ENCODE measurements around the gene CDC42EP2.

Gene CDC42EP2, protein sequence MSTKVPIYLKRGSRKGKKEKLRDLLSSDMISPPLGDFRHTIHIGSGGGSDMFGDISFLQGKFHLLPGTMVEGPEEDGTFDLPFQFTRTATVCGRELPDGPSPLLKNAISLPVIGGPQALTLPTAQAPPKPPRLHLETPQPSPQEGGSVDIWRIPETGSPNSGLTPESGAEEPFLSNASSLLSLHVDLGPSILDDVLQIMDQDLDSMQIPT

DNA sequence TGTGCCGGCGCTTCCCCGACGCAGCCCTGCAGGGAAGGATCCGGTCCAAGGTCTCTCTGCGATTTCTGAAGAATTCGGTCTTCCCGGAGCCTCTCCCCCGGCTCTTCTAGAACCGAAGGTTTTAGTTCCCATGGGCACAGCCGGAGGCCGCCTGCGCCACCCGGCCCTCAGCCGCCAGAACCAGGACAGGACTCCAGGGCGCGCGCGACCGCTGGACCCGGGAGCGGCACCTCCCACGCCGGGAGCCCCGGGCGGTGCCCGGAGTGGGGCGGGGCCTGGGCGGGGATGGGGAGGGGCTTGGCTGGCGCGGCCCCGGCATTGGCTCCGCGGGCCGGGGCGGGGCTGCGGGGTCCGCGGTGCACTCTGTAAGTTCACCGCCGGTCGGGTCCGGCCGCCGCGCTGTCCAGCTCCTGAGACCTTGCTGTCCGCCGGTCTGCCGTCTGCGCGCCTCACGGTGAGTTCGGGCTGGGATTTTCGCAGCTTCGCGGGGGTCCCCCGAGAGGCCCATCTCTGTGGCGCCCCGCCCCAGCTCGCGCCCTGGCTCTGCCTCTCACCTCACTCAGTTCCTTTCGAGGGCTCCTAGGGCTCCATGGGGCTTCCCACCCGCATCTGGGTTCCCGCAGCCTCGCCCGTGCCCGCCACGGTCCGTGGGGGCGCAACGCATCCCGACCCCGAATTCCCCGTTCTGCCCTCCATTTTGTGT is at the start of gene CDC42EP2:
Gene CDC42EP2, plus strand, starts transcription at position 366 of the 703 bp plus-strand sequence. CDS start 6,033 bp downstream, outside the sequence.
- DNase-seq = peak; percentile 84
- in situ Hi-C loops (cut with HindIII; ENCODE audit: low pct_ligation_motif_present, low pct_unique_long_range_greater_than_20kb, low sequenced_read_pairs) = no loop called here

DNA sequence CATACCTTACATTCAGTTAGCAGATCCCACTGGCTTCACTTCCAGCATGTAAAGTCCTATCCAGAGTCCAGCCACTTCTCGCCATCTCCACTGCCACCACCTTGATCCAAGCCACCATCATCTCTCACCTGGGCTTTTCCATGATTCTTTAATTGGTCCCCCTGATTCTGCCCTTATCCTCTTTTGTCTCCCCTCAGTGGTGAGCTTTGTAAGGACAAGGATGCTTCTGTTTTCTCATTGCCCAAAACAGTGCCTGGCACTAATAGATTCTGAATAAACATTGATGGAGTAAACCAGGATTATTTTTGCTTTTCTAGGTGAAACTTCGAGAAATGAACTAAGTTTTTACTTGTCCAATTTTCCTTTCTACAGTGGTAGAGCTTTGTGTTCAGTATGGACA is 48.5 kb upstream of the CDC42EP2 start:
- no peak for DNase-seq
- in situ Hi-C loops (cut with HindIII; ENCODE audit: low pct_ligation_motif_present, low pct_unique_long_range_greater_than_20kb, low sequenced_read_pairs) = no loop called here

DNA sequence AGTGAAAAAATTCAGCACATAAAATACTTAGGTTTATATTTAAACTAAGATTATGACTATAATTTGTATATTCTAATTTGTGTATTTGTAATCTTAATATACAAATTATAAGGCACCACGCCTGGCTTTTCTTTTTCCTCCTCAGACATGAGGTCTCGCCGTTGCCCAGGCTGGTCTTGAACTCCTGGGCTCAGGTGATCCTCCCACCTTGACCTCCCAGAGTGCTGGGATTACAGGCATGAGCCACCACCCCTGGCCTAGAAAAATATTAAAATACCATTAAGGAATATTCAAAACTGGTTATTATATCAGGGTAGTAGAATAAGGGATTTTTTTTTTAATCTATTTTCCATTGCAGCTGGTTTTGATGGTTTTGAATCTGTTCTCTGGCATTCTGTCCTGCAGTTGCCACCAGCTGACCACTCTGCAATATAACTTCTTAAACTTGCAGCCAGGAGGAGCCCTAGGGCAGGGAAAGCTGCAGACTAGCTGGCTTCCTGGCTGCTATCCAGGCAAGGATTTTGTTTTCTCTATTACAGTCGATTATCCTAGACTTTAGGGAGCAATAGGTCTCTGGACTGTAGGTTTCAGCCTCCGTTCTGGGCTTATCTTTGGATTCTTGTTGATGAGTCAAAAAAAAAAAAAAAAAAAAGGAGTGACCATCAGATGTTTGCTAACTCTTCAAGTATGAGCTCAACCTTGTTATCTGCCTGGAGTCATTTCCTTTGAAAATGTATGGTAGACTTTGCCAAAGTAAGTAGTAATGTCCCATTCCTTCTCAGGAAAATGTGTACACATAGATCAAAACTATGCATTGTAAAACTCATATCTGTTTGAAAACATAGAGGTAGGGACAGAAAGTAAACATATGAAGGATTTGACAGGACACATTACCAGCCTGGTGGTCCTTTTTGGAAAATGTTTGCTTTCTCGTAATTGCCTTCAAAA is 39.7 kb upstream of the CDC42EP2 start:
- in situ Hi-C loops (cut with HindIII; ENCODE audit: low pct_ligation_motif_present, low pct_unique_long_range_greater_than_20kb, low sequenced_read_pairs) = no loop called here
- DNase-seq = peak; percentile 78

DNA sequence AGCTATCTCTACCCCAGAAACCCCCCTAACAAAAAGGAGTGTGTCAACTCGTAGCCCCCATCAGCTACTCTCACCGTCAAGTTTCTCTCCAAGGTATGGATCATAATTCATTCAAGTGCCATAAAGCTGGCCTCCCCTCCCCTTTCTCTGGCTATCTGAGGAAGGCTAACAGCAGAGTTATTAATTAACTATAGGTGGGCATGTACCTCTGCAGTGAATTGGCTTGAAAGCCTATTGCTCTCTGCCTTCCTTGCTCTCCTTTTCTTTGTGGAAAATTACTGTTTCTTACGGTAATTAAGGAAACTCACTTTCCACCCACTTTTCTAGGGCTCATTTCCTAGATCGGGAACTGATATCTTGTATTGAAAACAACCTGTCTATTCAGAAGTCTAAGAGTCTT is 38.8 kb upstream of the CDC42EP2 start:
- DNase-seq = no peak
- in situ Hi-C loops (cut with HindIII; ENCODE audit: low pct_ligation_motif_present, low pct_unique_long_range_greater_than_20kb, low sequenced_read_pairs) = no loop called here

DNA sequence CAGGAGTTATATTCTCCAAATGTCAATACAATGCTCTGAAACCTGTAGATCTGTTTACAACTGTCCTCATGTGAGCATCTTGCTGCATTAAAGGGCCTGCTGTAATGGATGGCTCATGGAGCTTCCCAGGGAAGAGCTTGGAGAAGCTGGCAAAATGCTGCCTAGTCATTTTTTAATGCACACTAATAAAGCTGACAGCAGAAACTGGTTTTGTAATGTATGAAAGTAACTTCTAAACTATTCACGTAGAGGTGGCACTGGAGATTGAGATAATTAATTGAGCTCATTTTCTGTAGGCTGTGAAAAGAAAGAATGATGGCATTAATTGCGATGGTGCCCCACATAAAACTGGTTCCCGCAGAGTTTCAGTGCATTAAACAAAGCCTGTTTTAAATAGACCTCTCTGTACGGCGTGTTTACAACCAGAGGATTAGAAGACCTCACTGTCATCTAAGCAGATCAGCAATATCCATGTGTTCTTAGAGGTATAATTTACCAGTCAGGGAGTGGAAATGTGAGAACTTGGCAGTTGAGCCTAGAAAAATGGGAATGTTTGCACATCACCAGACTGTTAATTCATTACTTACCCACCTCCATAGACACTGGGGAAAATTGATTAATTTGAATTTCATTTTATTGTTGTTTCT is 36.9 kb upstream of the CDC42EP2 start:
- in situ Hi-C loops (cut with HindIII; ENCODE audit: low pct_ligation_motif_present, low pct_unique_long_range_greater_than_20kb, low sequenced_read_pairs) = no loop called here
- DNase-seq = no peak

DNA sequence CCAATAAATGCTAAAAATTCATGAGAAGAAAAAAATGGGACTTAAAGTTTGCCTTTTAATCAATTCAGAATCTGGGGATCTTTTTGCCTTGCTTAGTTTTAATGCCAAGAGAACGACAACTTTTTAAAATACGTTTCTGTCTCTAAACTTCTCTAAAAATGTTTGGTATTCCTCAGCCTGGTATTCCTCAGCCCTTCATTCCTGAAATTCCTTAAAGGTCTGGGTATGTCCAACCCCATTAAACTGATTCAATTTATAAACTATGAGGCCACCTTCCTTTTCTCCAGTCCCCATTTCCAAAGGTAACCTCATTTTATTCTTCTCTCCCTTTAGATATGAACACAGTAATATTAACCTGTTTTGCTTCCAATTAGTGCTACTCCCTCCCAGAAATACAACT is 36.3 kb upstream of the CDC42EP2 start:
- in situ Hi-C loops (cut with HindIII; ENCODE audit: low pct_ligation_motif_present, low pct_unique_long_range_greater_than_20kb, low sequenced_read_pairs) = no loop called here
- DNase-seq = peak; percentile 50

DNA sequence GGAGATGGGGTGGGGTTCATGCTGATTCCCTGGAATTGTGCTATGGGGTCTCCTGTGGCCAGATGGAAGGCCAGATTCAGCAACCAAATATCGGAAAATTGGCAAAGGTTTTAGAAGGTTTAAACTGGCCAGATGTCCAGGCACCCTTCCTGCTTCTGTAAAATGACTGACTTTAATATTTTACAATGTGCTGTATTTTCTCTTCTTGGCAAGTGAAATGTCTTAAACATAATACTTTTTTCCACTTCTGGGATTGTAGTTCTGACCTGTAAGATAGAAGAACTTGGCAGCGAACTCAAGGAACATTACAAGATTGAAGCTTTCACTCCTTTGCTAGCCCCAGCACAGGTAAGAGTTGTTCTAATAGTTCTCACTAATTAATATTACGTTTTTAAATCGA is 35.4 kb upstream of the CDC42EP2 start:
- in situ Hi-C loops (cut with HindIII; ENCODE audit: low pct_ligation_motif_present, low pct_unique_long_range_greater_than_20kb, low sequenced_read_pairs) = no loop called here
- no peak for DNase-seq

DNA sequence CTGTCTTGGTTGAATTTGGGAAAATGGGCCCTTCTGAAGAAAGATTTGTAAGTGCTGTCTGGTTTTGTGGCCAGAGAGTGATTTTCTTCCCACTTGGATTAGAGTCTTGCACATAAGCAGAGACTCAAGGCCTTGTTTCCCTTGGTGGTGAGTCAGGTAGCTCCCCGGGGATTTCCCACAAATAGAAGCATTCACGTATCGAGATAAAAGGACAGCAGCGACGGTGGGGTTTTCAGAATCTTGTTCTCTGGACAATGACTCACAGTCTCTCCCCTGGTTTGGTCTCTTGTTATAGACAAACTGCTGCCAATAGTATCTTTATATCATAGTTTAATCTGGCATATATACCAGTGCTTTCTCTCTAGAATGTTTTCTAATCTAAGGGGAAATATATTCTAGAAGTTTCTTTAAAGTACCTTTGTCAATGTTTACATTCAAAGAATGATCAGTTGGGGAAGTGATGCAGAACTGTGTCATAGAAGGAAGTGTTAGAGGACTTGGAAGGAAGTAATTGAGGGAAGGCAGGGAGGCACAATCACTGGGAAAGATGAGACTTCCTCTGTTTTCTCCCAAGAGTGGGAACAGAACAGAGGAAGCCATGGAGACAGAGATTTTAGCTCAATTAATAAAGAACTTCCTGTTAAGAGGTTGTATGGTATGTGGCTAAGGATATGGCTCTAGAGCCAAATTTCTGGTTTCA is 34.8 kb upstream of the CDC42EP2 start:
- in situ Hi-C loops (cut with HindIII; ENCODE audit: low pct_ligation_motif_present, low pct_unique_long_range_greater_than_20kb, low sequenced_read_pairs) = no loop called here
- DNase-seq = peak; percentile 83

DNA sequence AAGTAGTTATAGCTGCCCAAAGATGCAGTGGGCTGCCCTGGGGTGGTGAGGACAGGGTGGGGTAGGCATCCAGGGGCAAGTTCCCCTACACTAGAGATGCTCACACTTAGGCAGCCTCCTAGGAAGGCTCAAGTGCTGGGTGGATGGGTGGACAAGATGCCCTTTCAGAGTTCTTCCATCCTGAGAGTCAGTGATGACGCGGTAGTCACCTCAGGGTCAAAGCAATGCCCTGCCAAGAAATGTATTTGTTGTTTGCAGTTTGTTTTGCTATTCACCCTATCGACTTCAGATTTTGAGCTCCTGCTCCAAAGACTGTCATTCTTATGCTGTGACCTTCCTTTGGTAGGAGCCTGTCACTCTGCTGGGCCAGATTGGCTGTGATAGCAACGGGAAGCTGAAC is 34.0 kb upstream of the CDC42EP2 start:
- in situ Hi-C loops (cut with HindIII; ENCODE audit: low pct_ligation_motif_present, low pct_unique_long_range_greater_than_20kb, low sequenced_read_pairs) = no loop called here
- no peak for DNase-seq

DNA sequence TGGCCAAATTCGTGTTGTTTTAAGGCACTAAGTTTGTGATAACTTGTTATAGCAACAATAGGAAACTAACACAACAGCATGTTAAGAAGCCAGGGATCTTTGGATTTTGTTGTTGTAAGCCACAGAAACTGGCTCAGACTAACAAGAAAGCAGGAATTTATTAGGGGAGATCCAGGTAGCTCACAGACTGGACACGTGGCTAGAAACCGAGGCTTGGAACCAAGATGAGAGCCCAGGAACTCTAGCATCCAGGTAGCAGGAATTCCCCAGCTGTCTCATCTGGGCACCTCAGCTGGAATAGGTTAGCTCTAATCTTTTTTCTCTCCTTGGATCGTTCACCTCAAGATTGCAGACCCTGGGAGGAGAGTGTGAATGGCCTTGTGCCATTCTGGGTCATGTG is 28.0 kb upstream of the CDC42EP2 start:
- in situ Hi-C loops (cut with HindIII; ENCODE audit: low pct_ligation_motif_present, low pct_unique_long_range_greater_than_20kb, low sequenced_read_pairs) = no loop called here
- DNase-seq = no peak

DNA sequence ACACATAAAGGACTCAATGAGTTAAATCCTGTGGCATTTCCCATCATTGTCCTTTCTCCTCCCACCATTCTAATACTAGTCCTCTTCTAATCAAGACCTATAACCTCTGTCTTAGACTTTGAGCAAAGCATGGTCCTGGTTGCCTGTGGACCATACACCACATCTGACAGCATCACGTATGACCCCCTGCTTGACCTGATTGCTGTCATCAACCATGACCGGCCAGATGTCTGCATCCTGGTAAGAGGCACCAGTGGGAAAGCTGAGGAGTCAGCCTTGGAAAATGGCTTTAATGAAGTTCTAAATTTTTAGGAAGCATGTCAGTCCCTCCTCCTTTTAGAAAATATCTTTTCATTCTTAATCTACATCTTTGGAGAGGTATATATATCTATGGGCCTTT is 27.1 kb upstream of the CDC42EP2 start:
- no peak for DNase-seq
- in situ Hi-C loops (cut with HindIII; ENCODE audit: low pct_ligation_motif_present, low pct_unique_long_range_greater_than_20kb, low sequenced_read_pairs) = no loop called here

DNA sequence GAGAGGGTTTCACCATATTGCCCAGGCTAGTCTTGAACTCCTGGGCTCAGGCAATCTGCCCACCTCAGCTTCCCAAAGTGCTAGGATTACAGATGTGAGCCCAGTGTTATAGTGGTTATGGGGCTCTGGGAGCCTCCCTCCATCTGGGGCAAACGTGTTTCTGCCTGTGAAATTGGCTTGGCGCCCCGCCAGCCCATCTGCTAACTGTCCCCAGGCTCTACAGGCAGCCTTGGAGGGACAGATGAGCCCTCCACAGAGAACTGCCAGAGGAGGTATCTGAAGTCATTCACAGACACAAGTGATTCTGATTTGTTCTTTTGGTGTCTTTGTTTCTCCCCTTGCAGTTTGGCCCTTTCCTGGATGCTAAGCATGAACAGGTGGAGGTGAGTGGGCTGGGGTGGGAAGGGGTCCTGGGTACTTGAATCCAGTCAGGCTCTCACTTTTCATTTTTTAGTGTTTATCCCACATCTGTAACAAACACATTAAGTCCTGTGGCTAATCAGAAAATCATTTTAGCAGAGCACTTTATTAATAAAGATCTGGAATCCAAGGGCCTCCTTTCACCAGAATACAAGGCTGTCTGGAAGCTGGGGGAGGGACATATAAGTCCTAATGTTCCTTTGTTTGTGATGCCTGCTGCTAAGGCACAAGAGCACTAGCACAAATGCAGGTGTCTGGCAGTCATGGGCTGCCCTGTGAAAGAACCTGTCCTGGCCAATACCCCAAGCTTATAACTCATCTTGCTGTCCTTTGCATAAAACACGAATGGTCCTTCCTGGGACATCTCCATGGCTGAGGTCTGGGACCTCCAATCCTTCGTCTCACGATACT is 25.7 kb upstream of the CDC42EP2 start:
- in situ Hi-C loops (cut with HindIII; ENCODE audit: low pct_ligation_motif_present, low pct_unique_long_range_greater_than_20kb, low sequenced_read_pairs) = no loop called here
- DNase-seq = no peak

DNA sequence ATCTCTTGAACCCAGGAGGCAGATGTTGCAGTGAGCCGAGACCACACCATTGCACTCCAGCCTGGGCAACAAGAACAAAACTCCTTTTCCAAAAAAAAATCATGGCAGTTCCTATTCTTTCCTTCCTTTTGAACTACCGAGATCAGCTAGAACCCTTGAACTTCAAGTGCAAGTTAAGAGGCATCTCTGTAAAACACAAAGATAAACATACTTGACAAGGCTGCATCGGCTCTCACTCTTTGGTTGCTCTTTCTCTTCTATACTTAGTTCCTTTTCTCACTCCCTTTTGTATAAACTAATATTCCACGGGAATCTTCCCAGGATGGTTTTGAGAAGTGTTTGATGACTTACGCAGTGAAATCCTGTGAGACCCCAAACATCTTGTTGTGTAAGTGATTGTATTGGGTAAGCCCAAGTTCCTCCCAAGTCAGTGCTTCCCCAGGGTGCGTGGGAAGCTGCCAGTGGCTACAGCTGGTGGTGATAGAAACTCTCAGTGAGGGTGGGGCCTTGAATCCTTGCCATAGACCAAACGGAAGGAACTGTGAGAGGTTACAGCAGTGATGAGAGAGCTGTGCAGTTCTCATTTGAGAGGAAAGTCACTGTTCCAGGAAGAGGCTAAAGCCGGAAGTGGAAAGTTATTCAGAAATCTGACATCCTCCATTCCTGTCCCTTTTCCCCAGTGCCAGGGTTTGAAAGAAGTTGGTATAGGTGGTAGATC is 24.1 kb upstream of the CDC42EP2 start:
- no peak for DNase-seq
- in situ Hi-C loops (cut with HindIII; ENCODE audit: low pct_ligation_motif_present, low pct_unique_long_range_greater_than_20kb, low sequenced_read_pairs) = no loop called here

DNA sequence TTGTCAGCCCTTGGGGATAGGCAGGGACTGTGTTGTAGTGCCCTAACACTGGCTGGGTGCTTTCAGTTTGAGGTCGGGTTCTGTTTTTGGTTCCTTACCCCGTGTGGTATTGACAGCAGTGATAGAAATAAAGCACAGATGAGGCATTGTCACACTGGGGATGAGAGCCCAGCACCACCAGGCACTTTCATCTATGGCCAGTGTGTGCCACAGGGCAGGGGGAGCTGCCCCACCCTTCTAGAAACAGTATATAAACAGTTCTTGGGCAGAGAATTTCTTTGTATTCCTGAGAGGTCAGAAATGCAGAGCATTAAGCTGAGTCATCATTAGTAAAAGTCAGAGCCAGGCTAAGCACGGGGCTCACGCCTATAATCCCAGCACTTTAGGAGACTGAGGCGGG is 23.1 kb upstream of the CDC42EP2 start:
- DNase-seq = no peak
- in situ Hi-C loops (cut with HindIII; ENCODE audit: low pct_ligation_motif_present, low pct_unique_long_range_greater_than_20kb, low sequenced_read_pairs) = no loop called here

DNA sequence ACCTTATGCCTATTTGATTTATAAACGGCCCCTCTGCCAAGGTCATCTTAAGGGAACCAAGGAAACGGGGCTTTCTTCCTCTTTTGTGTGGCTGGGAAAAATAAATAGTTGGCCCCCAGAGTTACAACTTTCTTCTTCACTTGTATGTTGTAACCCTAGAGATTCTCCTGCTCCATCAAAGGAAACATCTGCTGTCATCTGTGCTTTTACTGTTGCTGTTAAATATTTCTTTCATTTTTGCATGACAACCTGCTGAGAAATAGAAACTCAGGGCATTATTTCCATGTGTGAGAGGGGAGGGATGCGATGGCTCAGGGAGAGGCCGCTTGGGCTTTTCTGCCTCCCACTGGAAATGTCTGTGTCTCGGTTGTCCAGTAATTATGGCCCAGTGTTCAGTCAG is 21.8 kb upstream of the CDC42EP2 start:
- in situ Hi-C loops (cut with HindIII; ENCODE audit: low pct_ligation_motif_present, low pct_unique_long_range_greater_than_20kb, low sequenced_read_pairs) = no loop called here

DNA sequence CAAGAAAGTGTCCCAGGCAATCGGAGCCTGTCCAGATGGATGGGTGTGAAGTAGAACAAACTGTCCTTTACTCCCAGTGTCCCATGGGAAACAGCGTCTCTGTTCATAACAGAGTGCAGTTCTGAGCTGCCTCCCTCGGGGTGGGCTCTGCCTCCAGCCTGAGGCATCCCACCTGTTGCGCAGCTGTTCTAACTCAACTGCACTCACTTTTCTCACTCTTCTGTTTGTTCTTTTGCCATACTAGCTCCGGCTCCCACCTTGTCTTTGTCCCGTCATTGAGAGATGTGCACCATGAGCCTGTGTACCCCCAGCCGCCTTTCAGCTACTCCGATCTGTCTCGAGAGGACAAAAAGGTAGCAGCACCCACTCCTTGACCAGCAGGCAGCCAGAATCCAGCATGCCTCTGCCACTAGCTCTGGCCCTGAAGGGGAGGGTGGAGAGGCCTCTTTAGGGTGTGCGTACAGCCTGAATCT is 20.7 kb upstream of the CDC42EP2 start:
- in situ Hi-C loops (cut with HindIII; ENCODE audit: low pct_ligation_motif_present, low pct_unique_long_range_greater_than_20kb, low sequenced_read_pairs) = no loop called here
- DNase-seq = no peak

More for the DNA sequence above, 21.8 kb upstream of the CDC42EP2 start:
- DNase-seq = no peak

DNA sequence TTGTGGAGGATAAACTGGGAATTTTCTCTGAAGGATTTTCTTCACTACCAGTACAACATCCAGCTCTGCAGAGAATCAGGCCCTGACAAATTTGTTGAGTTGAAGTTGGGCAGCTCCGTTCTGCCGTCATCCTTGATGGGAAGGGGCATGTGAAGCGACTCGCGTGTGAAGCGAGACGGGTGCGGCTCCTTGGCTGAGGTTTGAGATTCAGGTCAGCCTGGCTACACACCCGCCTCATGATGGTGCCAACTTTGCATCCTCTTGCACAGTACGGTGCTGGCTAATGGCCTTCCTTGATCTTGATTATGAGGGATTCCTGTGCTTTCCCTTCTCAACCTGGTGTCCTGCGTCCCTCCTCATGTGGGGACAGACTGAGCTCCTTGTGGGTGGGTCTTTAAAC is 19.7 kb upstream of the CDC42EP2 start:
- DNase-seq = no peak
- in situ Hi-C loops (cut with HindIII; ENCODE audit: low pct_ligation_motif_present, low pct_unique_long_range_greater_than_20kb, low sequenced_read_pairs) = no loop called here

All from ACHN (cell line).